ENCODE results near the gene TMPRSS5.

GRCh38 chr11:113643701-113644100 lies 62.4 kb downstream of the TMPRSS5 start:
- TF ChIP-seq EZH2 (IDR thresholded peaks at IDR 0.05; ENCODE audit: borderline replicate concordance, low read depth, low read length, poor library complexity, severe bottlenecking), result no peak
- TF ChIP-seq CTCF (conservative IDR thresholded peaks at IDR 0.05; ENCODE audit: low read depth, low read length), result no peak

All from A673 (cell line).